SK-N-DZ (cell line): ENCODE data around the gene GOLGA3.

Experiments used
- DNase-seq: peaks from one replicate; pipeline ENCODE4 v3.0.0-alpha.2; 2015; ENCODE audit warnings: low spot score
- small RNA-seq, 2 experiments: library from RNA; depleted of rRNA; stranded (forward); fragments of <200 nt; gene quantifications; one replicate each; pipeline ENCODE3, GENCODE V24; 2014

The GOLGA3 gene

DNA sequence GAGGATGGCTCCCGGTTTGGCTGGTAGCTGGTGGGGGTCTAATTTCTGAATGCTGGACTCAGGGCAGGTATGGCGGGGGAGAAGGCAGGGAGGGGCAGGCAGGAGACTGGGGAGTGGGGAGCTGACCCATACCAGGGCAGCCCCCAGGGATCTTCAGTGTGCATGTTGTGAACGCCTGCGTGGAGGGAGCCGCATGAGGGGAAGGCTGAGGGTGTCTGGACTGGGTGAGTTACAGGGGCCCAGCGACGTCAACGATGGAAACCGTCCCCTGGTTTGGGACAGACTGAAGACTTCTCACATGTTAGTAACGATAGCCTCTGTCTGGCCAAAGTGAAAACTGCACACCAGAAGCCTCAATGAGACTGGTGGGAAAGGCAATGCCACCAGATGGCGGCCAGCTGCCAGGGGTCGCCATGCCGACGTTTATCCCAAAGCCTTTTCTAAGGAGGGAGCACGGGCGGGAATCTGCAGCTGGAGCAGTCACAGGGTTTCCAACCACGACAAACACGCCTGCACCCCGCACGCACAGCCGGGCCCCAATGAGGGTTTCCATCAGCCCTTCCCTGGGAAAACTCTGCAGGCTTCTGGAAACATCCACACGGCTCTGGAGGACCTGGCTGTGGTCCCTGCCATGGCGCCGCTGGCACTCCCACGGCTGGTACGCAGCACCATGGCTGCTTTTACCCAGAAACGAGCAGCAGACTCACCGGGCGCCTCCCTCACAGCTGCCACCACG is 104.0 kb downstream of the GOLGA3 start:
- DNase-seq: no peak

DNA sequence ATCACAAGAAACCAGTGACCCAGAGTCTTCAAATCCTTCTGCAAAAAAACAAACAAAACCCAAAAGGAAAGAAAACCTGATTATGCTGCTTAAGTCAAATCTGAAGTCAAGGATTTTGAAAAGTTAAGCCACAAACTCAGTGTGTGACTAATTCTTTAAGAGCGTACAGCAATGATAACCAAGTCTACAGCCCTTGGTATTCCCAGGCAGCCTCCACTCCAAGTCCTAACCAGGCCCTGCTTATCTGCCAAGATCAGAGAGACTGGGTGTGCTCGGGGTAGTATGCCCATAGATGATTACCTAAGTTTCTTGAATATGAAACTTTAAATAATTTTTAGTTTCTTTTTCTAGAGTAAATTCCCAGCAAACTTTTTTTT is 104.9 kb downstream of the GOLGA3 start:
- DNase-seq: no peak

DNA sequence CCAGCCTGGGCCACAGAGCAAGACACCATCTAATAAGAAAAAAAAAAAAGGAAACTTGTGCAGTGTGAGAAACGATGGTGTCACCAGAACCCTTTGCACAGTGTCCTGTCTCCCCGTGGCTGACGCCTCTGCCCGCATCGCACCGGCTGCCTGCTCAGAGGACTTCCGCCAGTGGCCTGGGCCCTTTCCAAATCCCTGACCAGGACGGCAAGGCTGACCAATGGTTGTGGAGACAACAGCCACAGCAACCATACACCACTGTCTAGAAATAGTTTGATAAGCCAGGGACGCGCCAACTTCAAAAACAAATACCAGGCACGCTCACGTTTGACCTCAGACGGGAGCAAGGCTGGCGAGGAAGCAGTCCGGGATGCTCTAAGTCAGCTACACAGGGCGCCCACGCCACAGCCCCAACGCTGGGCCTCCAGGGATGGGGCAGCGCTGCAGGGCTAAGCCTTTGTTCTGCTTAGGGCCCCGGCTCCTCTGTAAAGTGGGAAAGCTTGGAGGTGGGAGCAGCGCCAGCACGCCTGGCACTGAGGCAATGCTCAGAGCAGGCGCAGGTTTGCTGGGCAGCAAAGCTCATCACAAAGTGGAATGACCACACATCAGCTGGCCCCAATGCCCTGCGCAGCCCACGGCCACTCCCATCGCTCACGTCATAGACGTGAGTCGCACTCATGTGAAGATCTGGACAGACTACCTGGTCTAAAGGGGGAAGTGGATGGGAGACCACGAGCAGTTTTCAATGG is 105.5 kb downstream of the GOLGA3 start:
- DNase-seq: no peak

DNA sequence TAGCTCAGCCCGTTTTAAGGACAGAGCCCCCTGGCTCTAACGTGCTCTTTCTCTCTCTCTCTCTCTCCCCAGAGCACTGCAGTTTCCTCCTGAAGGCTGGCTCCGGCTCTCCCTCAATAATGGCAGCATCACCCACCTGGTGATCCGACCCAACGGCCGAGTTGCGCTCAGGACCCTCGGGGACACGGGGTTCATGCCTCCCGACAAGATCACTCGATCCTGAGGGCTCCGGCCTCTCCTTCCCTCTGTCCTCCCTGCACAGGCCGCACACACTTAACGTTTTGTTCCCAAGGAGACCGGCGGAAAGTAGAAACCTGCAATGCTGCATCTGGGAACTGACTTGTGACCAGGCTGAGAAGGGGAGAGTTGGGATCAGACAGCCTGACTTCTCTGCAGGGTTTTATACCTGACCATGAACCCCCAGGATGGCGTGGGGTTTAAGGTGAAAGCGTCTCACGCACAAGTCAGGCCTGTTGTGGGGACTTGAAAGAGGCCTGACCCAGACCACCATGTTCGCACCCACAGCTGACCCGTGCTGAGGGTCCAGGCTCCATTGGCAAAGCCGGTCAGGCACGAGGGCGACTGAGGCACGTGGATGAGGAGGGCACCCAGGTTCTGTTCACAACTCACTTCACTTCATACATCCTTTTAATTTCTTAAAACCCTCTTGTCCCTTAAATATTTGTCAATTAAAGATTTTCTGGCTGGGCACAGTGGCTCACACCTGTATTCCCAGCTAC is 107.9 kb downstream of the GOLGA3 start:
- DNase-seq: no peak

DNA sequence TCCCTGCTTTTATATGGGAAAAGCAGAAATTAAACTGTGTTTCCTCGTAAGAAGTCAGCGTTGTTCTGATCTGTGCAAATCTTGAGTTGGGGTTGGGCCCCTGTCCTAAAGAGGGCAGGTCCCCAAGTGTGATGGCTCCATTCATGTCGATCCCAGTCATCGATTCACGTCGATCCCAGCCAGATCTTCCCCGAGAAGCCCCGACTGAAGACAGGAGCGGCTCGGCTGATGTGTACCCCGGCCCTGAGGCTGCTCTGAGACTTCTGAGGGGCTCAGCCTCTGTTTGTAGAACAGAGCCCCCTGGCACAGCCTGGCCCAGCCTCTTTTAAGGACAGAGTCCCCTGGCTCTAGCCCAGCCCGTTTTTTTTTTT is 108.7 kb downstream of the GOLGA3 start:
- no peak for DNase-seq

DNA sequence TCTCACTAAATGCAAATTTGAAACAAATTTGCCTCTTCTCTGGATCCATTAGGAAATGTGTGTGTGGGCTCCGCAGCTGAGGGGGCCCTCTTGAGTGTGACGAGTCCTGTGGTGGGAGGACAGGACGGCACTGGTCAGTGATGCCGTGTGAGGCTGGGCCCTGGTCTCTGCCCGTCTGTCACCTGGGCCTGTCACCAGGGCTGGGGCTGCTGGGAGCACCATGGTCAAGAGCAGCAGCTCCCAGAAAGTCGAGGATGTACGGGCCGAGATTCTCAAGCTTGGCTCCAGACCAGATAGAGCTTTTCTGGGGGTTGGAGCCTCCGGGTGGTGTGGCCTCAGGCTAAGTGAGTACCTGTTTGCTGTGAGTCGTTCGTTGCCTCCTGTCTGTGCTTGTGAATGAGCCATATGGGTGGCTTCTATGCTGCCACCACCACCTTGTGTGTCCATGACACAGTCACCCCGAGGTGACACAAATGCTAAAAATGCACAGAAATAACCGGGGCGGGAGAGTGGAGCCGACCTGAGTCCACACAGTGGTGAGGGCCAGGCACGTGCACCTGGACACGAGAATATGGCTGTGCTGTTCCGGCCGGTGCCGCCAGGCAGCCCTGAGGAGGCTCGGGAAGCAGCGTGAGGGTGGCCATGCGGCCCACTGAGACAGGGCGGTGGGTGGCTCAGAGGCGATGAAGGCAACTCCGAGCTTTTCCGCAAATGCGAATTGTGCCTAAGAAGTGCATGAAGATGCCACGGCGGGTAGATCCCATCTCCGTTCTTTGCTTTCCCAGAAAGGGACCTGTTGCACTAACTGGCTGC is 109.3 kb downstream of the GOLGA3 start:
- DNase-seq: no peak

Small RNA genes within 50 kb of the gene (small RNA-seq; reads per million reads assigned to genes)
- gene RNA5SP379: 0.03 to 0.04 reads per million in 2 experiments
